ENCODE measurements around the gene SMARCA2.

Gene SMARCA2

GRCh38 chr9:2014696-2015580 is at the start of gene SMARCA2:
Gene SMARCA2 (plus strand): TSS chr9:2015347. CDS start chr9:2029023, 13,676 bp downstream.
- DNase-seq (ENCODE audit: low spot score): peak; percentile 98

- no peak for DNase-seq (ENCODE audit: low spot score)
These were observed 48.3 kb upstream of the SMARCA2 start for GRCh38 chr9:1966725-1967366.

GRCh38 chr9:1969160-1969559 is 46.0 kb upstream of the SMARCA2 start:
- DNase-seq (ENCODE audit: low spot score): no peak

GRCh38 chr9:1969898-1970297 is 45.2 kb upstream of the SMARCA2 start:
- DNase-seq (ENCODE audit: low spot score): no peak

GRCh38 chr9:1972672-1973071 is 42.5 kb upstream of the SMARCA2 start:
- no peak for DNase-seq (ENCODE audit: low spot score)

- no peak for DNase-seq (ENCODE audit: low spot score)
These were observed 38.1 kb upstream of the SMARCA2 start for GRCh38 chr9:1977026-1977425.

- no peak for DNase-seq (ENCODE audit: low spot score)
These were observed 36.2 kb upstream of the SMARCA2 start for GRCh38 chr9:1978941-1979340.

GRCh38 chr9:1979741-1980367 is 35.3 kb upstream of the SMARCA2 start:
- DNase-seq (ENCODE audit: low spot score): no peak

- DNase-seq (ENCODE audit: low spot score): no peak
These were observed 34.8 kb upstream of the SMARCA2 start for GRCh38 chr9:1980387-1980786.

GRCh38 chr9:1982074-1982473 is 33.1 kb upstream of the SMARCA2 start:
- no peak for DNase-seq (ENCODE audit: low spot score)

- DNase-seq (ENCODE audit: low spot score): no peak
These were observed 28.8 kb upstream of the SMARCA2 start for GRCh38 chr9:1986341-1986740.

GRCh38 chr9:1989500-1989899 is 25.6 kb upstream of the SMARCA2 start:
- no peak for DNase-seq (ENCODE audit: low spot score)

- no peak for DNase-seq (ENCODE audit: low spot score)
These were observed 21.0 kb upstream of the SMARCA2 start for GRCh38 chr9:1994180-1994579.

- no peak for DNase-seq (ENCODE audit: low spot score)
These were observed 20.1 kb upstream of the SMARCA2 start for GRCh38 chr9:1995084-1995483.

GRCh38 chr9:1996156-1996555 is 19.0 kb upstream of the SMARCA2 start:
- no peak for DNase-seq (ENCODE audit: low spot score)

GRCh38 chr9:1997646-1998045 is 17.5 kb upstream of the SMARCA2 start:
- DNase-seq (ENCODE audit: low spot score): no peak

- DNase-seq (ENCODE audit: low spot score): no peak
These were observed 17.0 kb upstream of the SMARCA2 start for GRCh38 chr9:1998111-1998510.

- DNase-seq (ENCODE audit: low spot score): no peak
These were observed 14.8 kb upstream of the SMARCA2 start for GRCh38 chr9:2000314-2000713.

- no peak for DNase-seq (ENCODE audit: low spot score)
These were observed 6.8 kb upstream of the SMARCA2 start for GRCh38 chr9:2008372-2008771.

GRCh38 chr9:2012347-2012746 is 2.8 kb upstream of the SMARCA2 start:
- DNase-seq (ENCODE audit: low spot score): no peak

GRCh38 chr9:2013743-2014475 is 1.2 kb upstream of the SMARCA2 start:
- DNase-seq (ENCODE audit: low spot score): no peak
